A549 (cell line): ENCODE results near the gene PIK3R1.

Experiments used
- BHLHE40 ChIP-seq: IDR thresholded peaks from 2 replicates; pipeline ENCODE4 v1.6.1; 2012; ENCODE audit warnings: low read depth, low read length, inconsistent platforms
- CBX2 ChIP-seq: fragments of 200-600 bp; sonication (generic); IDR thresholded peaks from 2 replicates; pipeline ENCODE4 v1.6.1; 2016; ENCODE audit warnings: low read depth, mild to moderate bottlenecking, borderline replicate concordance
- GATA3 ChIP-seq: IDR thresholded peaks from 2 replicates; pipeline ENCODE4 v1.6.1; 2012; ENCODE audit warnings: borderline replicate concordance
- HDAC2 ChIP-seq: fragments of 200-600 bp; sonication (generic); IDR thresholded peaks from 2 replicates; pipeline ENCODE4 v1.6.1; 2016
- PHF8 ChIP-seq: fragments of 200-600 bp; sonication (generic); IDR thresholded peaks from 2 replicates; pipeline ENCODE4 v1.6.1; 2016; ENCODE audit warnings: low read depth, mild to moderate bottlenecking, antibody characterized with exemption, moderate library complexity, borderline replicate concordance
- POLR2A ChIP-seq: IDR thresholded peaks from 2 replicates; pipeline ENCODE4 v1.6.1; 2012; ENCODE audit warnings: mild to moderate bottlenecking, low read length
- TF ChIP-seq, protein P1 (sequence below): fragments of 200-600 bp; sonication (generic); IDR thresholded peaks from 2 replicates; pipeline ENCODE4 v1.6.1; 2016; ENCODE audit warnings: antibody characterized with exemption, mild to moderate bottlenecking, moderate library complexity
- TF ChIP-seq, protein P2 (sequence below): fragments of >200 bp; sonication (Bioruptor Twin); formaldehyde crosslinking; IDR thresholded peaks from 3 replicates; pipeline ENCODE4 v1.5.1; 2016
- TF ChIP-seq, protein P3 (sequence below): IDR thresholded peaks from 2 replicates; pipeline ENCODE4 v1.6.1; 2012

DNA sequence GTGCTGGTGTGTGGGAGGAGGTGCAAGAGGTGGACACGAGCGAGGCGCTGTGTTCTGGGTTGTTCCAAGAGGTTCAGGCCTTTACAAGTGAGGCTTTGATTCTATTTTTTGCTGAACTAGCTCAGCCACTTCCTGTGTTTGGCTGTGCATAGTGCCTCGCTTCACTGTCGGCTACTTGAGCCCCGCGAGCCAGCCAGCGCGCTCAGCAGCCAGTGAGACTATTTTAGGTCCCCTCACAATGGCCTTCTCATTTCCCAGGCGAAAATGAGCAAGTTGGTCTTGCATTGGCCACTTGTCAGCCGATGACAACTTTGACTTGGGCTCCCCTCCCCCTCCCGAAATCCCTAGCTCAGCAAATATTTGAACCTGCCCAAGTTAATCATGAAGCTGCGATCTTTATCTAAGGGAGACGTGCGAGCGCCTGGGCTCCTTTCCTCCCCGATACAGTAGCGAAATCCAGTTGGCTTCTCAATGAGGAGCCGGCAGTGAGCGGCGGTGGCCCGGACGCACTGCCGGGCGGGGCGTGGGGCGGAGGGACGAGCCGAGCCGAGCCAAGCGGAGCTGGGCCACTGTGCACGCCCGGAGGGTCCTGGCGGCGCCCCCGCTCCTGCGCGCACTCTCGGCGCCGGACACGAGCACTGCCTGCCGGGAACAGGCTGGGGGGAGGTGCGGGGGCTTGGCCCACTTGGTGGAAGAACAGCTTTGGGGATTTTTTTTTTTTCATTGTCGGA is 72.6 kb downstream of the PIK3R1 start:
- TF ChIP-seq POLR2A (peak; percentile 25; the same call in 1 of the 2 replicates), HDAC2 (no peak), CBX2 (no peak), BHLHE40 (no peak), PHF8 (no peak), GATA3 (peak; percentile 50; the same call in 1 of the 2 replicates)
- TF ChIP-seq, protein P1, sequence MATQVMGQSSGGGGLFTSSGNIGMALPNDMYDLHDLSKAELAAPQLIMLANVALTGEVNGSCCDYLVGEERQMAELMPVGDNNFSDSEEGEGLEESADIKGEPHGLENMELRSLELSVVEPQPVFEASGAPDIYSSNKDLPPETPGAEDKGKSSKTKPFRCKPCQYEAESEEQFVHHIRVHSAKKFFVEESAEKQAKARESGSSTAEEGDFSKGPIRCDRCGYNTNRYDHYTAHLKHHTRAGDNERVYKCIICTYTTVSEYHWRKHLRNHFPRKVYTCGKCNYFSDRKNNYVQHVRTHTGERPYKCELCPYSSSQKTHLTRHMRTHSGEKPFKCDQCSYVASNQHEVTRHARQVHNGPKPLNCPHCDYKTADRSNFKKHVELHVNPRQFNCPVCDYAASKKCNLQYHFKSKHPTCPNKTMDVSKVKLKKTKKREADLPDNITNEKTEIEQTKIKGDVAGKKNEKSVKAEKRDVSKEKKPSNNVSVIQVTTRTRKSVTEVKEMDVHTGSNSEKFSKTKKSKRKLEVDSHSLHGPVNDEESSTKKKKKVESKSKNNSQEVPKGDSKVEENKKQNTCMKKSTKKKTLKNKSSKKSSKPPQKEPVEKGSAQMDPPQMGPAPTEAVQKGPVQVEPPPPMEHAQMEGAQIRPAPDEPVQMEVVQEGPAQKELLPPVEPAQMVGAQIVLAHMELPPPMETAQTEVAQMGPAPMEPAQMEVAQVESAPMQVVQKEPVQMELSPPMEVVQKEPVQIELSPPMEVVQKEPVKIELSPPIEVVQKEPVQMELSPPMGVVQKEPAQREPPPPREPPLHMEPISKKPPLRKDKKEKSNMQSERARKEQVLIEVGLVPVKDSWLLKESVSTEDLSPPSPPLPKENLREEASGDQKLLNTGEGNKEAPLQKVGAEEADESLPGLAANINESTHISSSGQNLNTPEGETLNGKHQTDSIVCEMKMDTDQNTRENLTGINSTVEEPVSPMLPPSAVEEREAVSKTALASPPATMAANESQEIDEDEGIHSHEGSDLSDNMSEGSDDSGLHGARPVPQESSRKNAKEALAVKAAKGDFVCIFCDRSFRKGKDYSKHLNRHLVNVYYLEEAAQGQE: no peak
- TF ChIP-seq, protein P2, sequence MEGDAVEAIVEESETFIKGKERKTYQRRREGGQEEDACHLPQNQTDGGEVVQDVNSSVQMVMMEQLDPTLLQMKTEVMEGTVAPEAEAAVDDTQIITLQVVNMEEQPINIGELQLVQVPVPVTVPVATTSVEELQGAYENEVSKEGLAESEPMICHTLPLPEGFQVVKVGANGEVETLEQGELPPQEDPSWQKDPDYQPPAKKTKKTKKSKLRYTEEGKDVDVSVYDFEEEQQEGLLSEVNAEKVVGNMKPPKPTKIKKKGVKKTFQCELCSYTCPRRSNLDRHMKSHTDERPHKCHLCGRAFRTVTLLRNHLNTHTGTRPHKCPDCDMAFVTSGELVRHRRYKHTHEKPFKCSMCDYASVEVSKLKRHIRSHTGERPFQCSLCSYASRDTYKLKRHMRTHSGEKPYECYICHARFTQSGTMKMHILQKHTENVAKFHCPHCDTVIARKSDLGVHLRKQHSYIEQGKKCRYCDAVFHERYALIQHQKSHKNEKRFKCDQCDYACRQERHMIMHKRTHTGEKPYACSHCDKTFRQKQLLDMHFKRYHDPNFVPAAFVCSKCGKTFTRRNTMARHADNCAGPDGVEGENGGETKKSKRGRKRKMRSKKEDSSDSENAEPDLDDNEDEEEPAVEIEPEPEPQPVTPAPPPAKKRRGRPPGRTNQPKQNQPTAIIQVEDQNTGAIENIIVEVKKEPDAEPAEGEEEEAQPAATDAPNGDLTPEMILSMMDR: no peak
- TF ChIP-seq, protein P3, sequence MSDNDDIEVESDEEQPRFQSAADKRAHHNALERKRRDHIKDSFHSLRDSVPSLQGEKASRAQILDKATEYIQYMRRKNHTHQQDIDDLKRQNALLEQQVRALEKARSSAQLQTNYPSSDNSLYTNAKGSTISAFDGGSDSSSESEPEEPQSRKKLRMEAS: no peak
